ENCODE measurements around the gene TCF12. TPM values are rescaled to one million over a fixed set of nuclear protein-coding genes. Genes with fewer than 3 reads are reported as not detected.

Gene TCF12
- total RNA-seq, 4 donors from 2014 or later, result 105 to 446 (median 180) TPM

- intact Hi-C loops (cut with DNase I; ENCODE audit: low total_unique reads) (no loop called here), in situ Hi-C loops (cut with MboI; ENCODE audit: low pct_ligation_motif_present in 1 of 4, low pct_unique_long_range_greater_than_20kb in 1 of 4, low sequenced_read_pairs in 3 of 4) (loop anchor here (10.0 to 25.0 kb wide), 5 partner anchors 162 to 820 kb away; no protein-coding TSS in a partner anchor)
- peaks cover 9 to 43% (median 25%) of the 10 kb centered on the region in 4 donors for H3K4me1 ChIP-seq
- peak in 3 of 5 experiments; percentile 6 to 28 (median 12) for TF ChIP-seq CTCF (IDR thresholded peaks at IDR 0.05)
- no peak for TF ChIP-seq EP300 (IDR thresholded peaks at IDR 0.05; ENCODE audit: low read depth)
- no peak for TF ChIP-seq POLR2AphosphoS5 (IDR thresholded peaks at IDR 0.05)
- no peak for DNase-seq
- peak overlapping the region; percentile 46 to 80 (median 60) for H3K27ac ChIP-seq
- H3K9me3 ChIP-seq, result no peaks in the 10 kb centered on the region
- H3K27me3 ChIP-seq, result no peaks in the 10 kb centered on the region
- H3K4me3 ChIP-seq, result peak overlapping the region in 3 of 4 donors; percentile 36 to 62 (median 37)
- 55% methylated on average over 23 of the region's 24 CpGs; no CpG with 5 or more reads in 1 of the 2 donors for WGBS, 2 donors (ENCODE audit: low coverage in 1 of 2)
- no peaks in the 10 kb centered on the region for H3K36me3 ChIP-seq
Measured at GRCh38 chr15:57306944-57307411, 388.5 kb downstream of the TCF12 start.

GRCh38 chr15:57307527-57308169 lies 389.2 kb downstream of the TCF12 start:
- intact Hi-C loops (cut with DNase I; ENCODE audit: low total_unique reads), result no loop called here
- no peak for DNase-seq
- Histone ChIP-seq H3K27ac (peak overlapping the region in 3 of 4 donors; percentile 48 to 80 (median 73)), H3K27me3 (no peaks in the 10 kb centered on the region), H3K4me1 (peaks cover 9 to 48% (median 28%) of the 10 kb centered on the region in 4 donors), H3K36me3 (no peaks in the 10 kb centered on the region), H3K9me3 (no peaks in the 10 kb centered on the region), H3K4me3 (peak overlapping the region in 1 of 4 donors; percentile 62)
- 56 to 76% methylated on average over 8 to 13 of the region's 13 CpGs for WGBS, 2 donors (ENCODE audit: low coverage in 1 of 2)
- TF ChIP-seq CTCF (IDR thresholded peaks at IDR 0.05), result no peak
- TF ChIP-seq POLR2A (IDR thresholded peaks at IDR 0.05), result no peak
- TF ChIP-seq EP300 (IDR thresholded peaks at IDR 0.05; ENCODE audit: low read depth), result no peak
- TF ChIP-seq POLR2AphosphoS5 (IDR thresholded peaks at IDR 0.05), result no peak
- in situ Hi-C loops (cut with MboI; ENCODE audit: low pct_ligation_motif_present in 1 of 4, low pct_unique_long_range_greater_than_20kb in 1 of 4, low sequenced_read_pairs in 3 of 4), result loop anchor here (10.0 to 25.0 kb wide), 5 partner anchors 163 to 820 kb away; no protein-coding TSS in a partner anchor

GRCh38 chr15:57308170-57308545 lies 389.7 kb downstream of the TCF12 start:
- peak overlapping the region in 1 of 4 donors; percentile 48 for H3K27ac ChIP-seq
- no peaks in the 10 kb centered on the region for H3K27me3 ChIP-seq
- H3K9me3 ChIP-seq, result no peaks in the 10 kb centered on the region
- TF ChIP-seq POLR2AphosphoS5 (IDR thresholded peaks at IDR 0.05) (no peak), POLR2A (IDR thresholded peaks at IDR 0.05) (no peak), CTCF (IDR thresholded peaks at IDR 0.05) (no peak), EP300 (IDR thresholded peaks at IDR 0.05; ENCODE audit: low read depth) (no peak)
- no peak overlapping the region for H3K4me3 ChIP-seq
- H3K4me1 ChIP-seq, result peaks cover 9 to 53% (median 33%) of the 10 kb centered on the region in 4 donors
- in situ Hi-C loops (cut with MboI; ENCODE audit: low pct_ligation_motif_present in 1 of 4, low pct_unique_long_range_greater_than_20kb in 1 of 4, low sequenced_read_pairs in 3 of 4), result loop anchor here (10.0 to 25.0 kb wide), 5 partner anchors 163 to 821 kb away; no protein-coding TSS in a partner anchor
- no peak for DNase-seq
- 86 to 96% methylated on average over 4 to 5 of the region's 5 CpGs for WGBS, 2 donors (ENCODE audit: low coverage in 1 of 2)
- H3K36me3 ChIP-seq, result no peaks in the 10 kb centered on the region
- intact Hi-C loops (cut with DNase I; ENCODE audit: low total_unique reads), result no loop called here

- Histone ChIP-seq H3K36me3 (no peaks in the 10 kb centered on the region), H3K27me3 (no peaks in the 10 kb centered on the region), H3K9me3 (no peaks in the 10 kb centered on the region), H3K27ac (peak overlapping the region in 3 of 4 donors; percentile 80 to 84 (median 80)), H3K4me1 (peaks cover 9 to 57% (median 34%) of the 10 kb centered on the region in 4 donors), H3K4me3 (no peak overlapping the region)
- intact Hi-C loops (cut with DNase I; ENCODE audit: low total_unique reads) (loop anchor here (5.0 kb wide), 1 partner anchor 158 kb away; no protein-coding TSS in a partner anchor), in situ Hi-C loops (cut with MboI; ENCODE audit: low pct_ligation_motif_present in 1 of 4, low pct_unique_long_range_greater_than_20kb in 1 of 4, low sequenced_read_pairs in 3 of 4) (loop anchor here (10.0 to 25.0 kb wide), 5 partner anchors 165 to 823 kb away; no protein-coding TSS in a partner anchor)
- no peak for DNase-seq
- no peak for TF ChIP-seq POLR2AphosphoS5 (IDR thresholded peaks at IDR 0.05)
- no peak for TF ChIP-seq CTCF (IDR thresholded peaks at IDR 0.05)
- TF ChIP-seq POLR2A (IDR thresholded peaks at IDR 0.05), result no peak
- no peak for TF ChIP-seq EP300 (IDR thresholded peaks at IDR 0.05; ENCODE audit: low read depth)
- WGBS, 2 donors (ENCODE audit: low coverage in 1 of 2), result 84 to 86% methylated on average over 13 to 21 of the region's 21 CpGs
Measured at GRCh38 chr15:57309856-57310760, 391.7 kb downstream of the TCF12 start.

Data from transverse colon (tissue), 4 donors.